Breast epithelium (tissue), 4 donors: ENCODE measurements around the gene SETD6. TPM values are rescaled to one million over a fixed set of nuclear protein-coding genes. Genes with fewer than 3 reads are reported as not detected.

Experiments
- DNase-seq, 2 donors: peaks; one replicate each; pipeline ENCODE4 v3.0.0-alpha.2; 2019; ENCODE audit warnings: low spot score in 2 of 2
- H3K27ac ChIP-seq, 2 donors: fragments of 200-600 bp; sonication (generic) in 1 of 2; one replicate each; pipeline ENCODE4 v1.5.1; 2016 to 2019; ENCODE audit warnings: mild to moderate bottlenecking in 1 of 2
- H3K27me3 ChIP-seq, 2 donors: fragments of 200-600 bp; sonication (generic) in 1 of 2; one replicate each; pipeline versions ENCODE4 v1.5.1 to v1.6.0; 2017 to 2019; ENCODE audit warnings: control low read depth in 1 of 2, mild to moderate bottlenecking in 1 of 2
- H3K36me3 ChIP-seq: fragments of 200-600 bp; one replicate; pipeline ENCODE4 v1.5.1; 2019
- H3K4me1 ChIP-seq, 2 donors: fragments of 200-600 bp; sonication (generic); one replicate each; pipeline ENCODE4 v1.5.1; 2016 to 2019; ENCODE audit warnings: control low read depth in 1 of 2
- H3K4me3 ChIP-seq, 3 donors: fragments of 200-600 bp; sonication (generic); 1 replicate in 2 of 3; 2 replicates in 1 of 3; pipeline ENCODE4 v1.5.1; 2016 to 2019; ENCODE audit warnings: mild to moderate bottlenecking in 3 of 3, moderate library complexity in 2 of 3
- H3K9me3 ChIP-seq, 2 donors: fragments of 200-600 bp; sonication (generic) in 1 of 2; one replicate each; pipeline ENCODE4 v1.5.1; 2016 to 2019; ENCODE audit warnings: control low read depth in 1 of 2
- POLR2A ChIP-seq: fragments of 450-650 bp; IDR thresholded peaks from one replicate; pipeline ENCODE4 v1.6.1; 2016; ENCODE audit warnings: antibody characterized with exemption, mild to moderate bottlenecking, moderate library complexity
- POLR2AphosphoS5 ChIP-seq, 3 donors: sonication (generic); formaldehyde crosslinking; IDR thresholded peaks; one replicate each; pipeline ENCODE4 v1.6.1; 2017; ENCODE audit warnings: antibody characterized with exemption in 3 of 3
- intact Hi-C: fragments of 100-400 bp; cut with DNase I; formaldehyde crosslinking; loops from one replicate; pipeline ENCODE4 v1.15.1; 2023; ENCODE audit warnings: low total_unique reads
- total RNA-seq, 3 donors: library from RNA; depleted of rRNA; stranded (reverse); fragments of >200 nt; gene quantifications; one replicate each; pipeline ENCODE4 v1.1.0, GENCODE V29; 2016
- TF ChIP-seq, protein P1 (sequence below), 3 donors: fragments of 450-650 bp; IDR thresholded peaks; one replicate each; pipeline ENCODE4 v1.5.1; 2016 to 2017; ENCODE audit warnings: antibody characterized with exemption in 3 of 3, mild to moderate bottlenecking in 3 of 3, moderate library complexity in 3 of 3

Gene SETD6
- total RNA-seq, 3 donors from 2014 or later, result 20.8 to 47.3 (median 44.9) TPM

DNA sequence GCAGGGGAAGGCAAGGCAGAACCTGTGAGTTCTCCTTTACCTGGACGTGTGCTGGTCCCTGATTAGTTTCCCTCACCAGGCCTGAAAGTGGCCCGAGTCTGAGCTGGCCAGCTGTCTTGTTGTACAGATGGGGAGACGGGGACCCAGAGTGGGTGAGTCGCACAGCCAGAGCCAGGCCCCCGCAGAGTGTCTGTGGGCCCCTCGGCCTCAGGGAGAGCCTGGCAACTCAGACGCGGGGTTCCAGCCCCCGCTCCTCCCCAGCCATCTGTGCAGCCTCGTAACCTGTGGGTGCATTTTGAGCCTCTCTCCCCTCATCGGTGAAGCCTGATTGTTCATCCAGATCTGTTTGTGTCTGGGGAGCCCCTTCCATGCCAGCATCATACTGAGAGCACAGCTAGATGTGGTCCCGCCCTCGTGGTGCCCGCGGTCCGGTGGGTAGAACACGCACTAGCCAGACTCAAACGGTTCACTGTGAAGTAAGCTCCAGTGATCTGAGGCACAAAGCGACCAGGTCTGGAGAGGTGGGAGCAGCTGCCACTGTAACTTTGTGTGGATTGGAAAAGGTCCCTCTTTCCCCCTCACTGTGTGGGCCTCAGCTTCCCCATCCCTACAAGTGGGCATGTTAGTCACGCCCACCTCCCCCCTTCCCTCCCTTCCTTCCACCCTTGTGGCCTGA lies 21.4 kb upstream of the SETD6 start:
- DNase-seq, result no peak
- H3K4me1 ChIP-seq, result no peaks in the 10 kb centered on the region
- TF ChIP-seq, protein P1, sequence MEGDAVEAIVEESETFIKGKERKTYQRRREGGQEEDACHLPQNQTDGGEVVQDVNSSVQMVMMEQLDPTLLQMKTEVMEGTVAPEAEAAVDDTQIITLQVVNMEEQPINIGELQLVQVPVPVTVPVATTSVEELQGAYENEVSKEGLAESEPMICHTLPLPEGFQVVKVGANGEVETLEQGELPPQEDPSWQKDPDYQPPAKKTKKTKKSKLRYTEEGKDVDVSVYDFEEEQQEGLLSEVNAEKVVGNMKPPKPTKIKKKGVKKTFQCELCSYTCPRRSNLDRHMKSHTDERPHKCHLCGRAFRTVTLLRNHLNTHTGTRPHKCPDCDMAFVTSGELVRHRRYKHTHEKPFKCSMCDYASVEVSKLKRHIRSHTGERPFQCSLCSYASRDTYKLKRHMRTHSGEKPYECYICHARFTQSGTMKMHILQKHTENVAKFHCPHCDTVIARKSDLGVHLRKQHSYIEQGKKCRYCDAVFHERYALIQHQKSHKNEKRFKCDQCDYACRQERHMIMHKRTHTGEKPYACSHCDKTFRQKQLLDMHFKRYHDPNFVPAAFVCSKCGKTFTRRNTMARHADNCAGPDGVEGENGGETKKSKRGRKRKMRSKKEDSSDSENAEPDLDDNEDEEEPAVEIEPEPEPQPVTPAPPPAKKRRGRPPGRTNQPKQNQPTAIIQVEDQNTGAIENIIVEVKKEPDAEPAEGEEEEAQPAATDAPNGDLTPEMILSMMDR (IDR thresholded peaks at IDR 0.05), result no peak
- TF ChIP-seq POLR2A (no peak), POLR2AphosphoS5 (IDR thresholded peaks at IDR 0.05) (no peak)
- no peaks in the 10 kb centered on the region for H3K27me3 ChIP-seq
- intact Hi-C loops, result no loop called here
- H3K9me3 ChIP-seq, result no peaks in the 10 kb centered on the region
- H3K4me3 ChIP-seq, result no peak overlapping the region
- H3K36me3 ChIP-seq, result no peaks in the 10 kb centered on the region
- H3K27ac ChIP-seq, result no peak overlapping the region

DNA sequence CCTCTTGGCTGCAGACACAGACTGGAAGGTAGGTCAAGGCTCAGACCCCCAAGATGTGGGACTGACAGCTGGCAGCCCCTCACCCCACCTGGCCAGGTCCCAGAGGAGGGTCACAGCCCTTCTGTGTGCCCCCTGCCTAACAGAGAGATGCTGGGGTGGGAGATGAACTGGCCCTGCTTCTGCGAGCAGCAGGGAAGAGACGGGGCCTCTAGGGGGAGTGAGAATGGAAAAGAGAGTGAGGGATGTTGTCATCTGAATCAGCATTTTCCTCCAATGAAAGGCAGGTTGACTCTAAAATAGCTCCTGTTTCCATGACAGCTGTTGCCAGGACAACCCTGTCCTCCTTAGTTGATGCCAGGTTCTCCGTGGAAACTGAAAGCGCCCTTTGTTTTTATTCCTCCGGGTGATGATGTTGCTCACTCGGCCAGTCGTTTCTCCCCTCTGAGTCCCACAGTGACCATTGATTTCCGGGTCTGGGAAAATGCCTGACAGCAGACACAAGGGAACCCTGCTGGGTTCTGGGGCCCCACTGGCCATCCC lies 20.3 kb upstream of the SETD6 start:
- H3K4me1 ChIP-seq, result no peaks in the 10 kb centered on the region
- peak overlapping the region in 1 of 3 donors; percentile 31 for H3K4me3 ChIP-seq
- peak; percentile 49 to 68 for DNase-seq
- H3K27me3 ChIP-seq, result no peaks in the 10 kb centered on the region
- TF ChIP-seq, protein P1 (IDR thresholded peaks at IDR 0.05), result peak in 1 of 3 donors; percentile 25
- TF ChIP-seq POLR2A, result no peak
- TF ChIP-seq POLR2AphosphoS5 (IDR thresholded peaks at IDR 0.05), result no peak
- intact Hi-C loops, result no loop called here
- H3K27ac ChIP-seq, result peak overlapping the region in 1 of 2 donors; percentile 79
- no peaks in the 10 kb centered on the region for H3K36me3 ChIP-seq
- H3K9me3 ChIP-seq, result no peaks in the 10 kb centered on the region

DNA sequence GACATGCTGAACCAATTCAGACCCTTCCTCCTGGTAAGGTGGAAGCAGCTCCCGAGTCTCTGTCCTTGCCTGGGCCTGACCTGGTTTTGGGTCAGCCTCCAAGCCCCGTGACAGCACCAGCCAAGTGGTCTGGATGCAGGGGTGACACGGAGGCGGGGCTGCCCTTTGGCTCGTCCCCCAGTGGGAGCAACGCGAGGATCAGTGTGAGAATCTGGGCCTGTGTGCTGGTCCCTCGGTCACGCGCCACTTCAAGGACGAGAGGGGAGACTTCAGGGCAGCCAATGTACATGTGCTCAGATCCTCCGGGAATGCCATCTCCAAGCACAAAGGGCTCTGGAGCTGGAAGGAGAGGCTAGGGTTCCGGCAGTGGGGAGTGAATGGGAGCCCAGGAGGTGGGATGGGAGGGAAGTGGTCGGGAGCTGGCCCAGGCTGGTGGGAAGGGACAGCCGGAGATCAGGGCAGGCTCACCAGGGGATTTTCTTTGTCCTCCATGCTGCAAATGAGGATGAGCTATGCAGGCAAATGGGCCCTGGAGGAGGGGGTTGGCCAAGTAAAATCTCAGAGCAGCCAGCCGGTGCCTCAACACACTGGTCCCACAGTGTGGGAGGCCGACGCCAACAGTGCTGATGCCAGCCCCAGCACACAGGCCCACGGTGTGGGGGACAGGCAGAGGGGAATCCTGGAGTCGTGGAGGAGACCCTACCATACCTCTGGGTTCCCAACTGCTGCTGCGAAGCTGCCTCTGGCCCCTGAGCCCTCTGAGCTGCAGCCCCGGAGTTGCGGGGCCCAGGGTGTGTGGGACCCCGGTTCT lies 19.6 kb upstream of the SETD6 start:
- Histone ChIP-seq H3K9me3 (no peaks in the 10 kb centered on the region), H3K27ac (peak overlapping the region in 1 of 2 donors; percentile 79), H3K27me3 (peaks cover 0 to 6% of the 10 kb centered on the region in 2 donors), H3K4me3 (peak overlapping the region in 1 of 3 donors; percentile 31), H3K4me1 (no peaks in the 10 kb centered on the region), H3K36me3 (no peaks in the 10 kb centered on the region)
- DNase-seq, result no peak
- intact Hi-C loops, result no loop called here
- TF ChIP-seq POLR2A (no peak), POLR2AphosphoS5 (IDR thresholded peaks at IDR 0.05) (no peak)
- TF ChIP-seq, protein P1 (IDR thresholded peaks at IDR 0.05), result no peak

DNA sequence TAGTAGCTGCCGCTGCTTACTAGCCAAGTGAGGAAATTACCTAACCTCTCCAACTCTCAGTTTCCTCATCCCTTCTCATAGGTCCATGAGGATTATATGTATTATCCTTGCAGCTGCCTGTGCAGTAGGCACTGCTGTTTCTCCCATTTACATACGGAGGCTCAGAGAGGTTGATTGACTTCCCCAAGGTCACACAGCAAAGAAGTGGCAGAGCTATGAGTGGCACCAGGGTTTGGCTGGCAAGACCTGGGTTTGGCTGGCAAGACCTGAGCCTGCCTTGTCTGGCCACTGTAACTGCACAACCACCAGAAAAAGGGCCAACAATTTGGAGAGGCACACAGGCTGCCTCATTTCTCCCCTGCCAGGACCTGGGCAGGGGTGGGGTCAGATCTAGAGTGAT lies 17.8 kb upstream of the SETD6 start:
- Histone ChIP-seq H3K36me3 (no peaks in the 10 kb centered on the region), H3K27ac (no peak overlapping the region), H3K4me1 (no peaks in the 10 kb centered on the region), H3K9me3 (no peaks in the 10 kb centered on the region), H3K27me3 (peaks cover 3 to 21% of the 10 kb centered on the region in 2 donors), H3K4me3 (no peak overlapping the region)
- no peak for DNase-seq
- TF ChIP-seq, protein P1 (IDR thresholded peaks at IDR 0.05), result no peak
- intact Hi-C loops, result no loop called here

DNA sequence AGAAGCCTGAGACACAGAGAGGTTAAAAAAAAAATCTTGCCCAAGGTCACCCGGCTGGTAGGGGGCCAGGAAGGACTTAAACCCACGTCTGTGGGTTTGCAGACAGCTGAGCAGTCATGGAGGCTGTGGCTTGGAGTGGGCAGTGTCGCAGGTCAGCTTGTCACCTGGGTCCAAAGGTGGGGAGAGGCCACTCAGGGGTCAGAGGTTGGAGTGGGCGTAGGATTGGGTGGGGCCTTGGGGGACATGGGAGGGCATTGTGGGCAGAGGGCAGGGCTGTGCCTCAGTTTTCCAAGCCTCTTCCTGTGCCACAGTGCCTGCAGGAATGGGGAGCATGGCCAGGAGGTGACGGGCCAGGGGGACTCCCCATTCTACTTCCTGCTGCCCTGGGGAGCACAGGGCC lies 17.4 kb upstream of the SETD6 start:
- TF ChIP-seq POLR2A, result no peak
- TF ChIP-seq POLR2AphosphoS5 (IDR thresholded peaks at IDR 0.05), result no peak
- Histone ChIP-seq H3K4me3 (no peak overlapping the region), H3K9me3 (no peaks in the 10 kb centered on the region), H3K36me3 (no peaks in the 10 kb centered on the region), H3K27ac (no peak overlapping the region), H3K27me3 (peaks cover 3 to 24% of the 10 kb centered on the region in 2 donors), H3K4me1 (no peaks in the 10 kb centered on the region)
- intact Hi-C loops, result no loop called here
- DNase-seq, result peak in 1 of 2 donors; percentile 35
